Heart left ventricle (tissue), 16 donors: Measurements from ENCODE around the gene ALDH3B1. TPM values are rescaled to one million over a fixed set of nuclear protein-coding genes. Genes with fewer than 3 reads are reported as not detected.

Experiments
- ATAC-seq, 4 donors: fragments of 200-7000 bp; cut with Tn5 transposase; one replicate each; pipeline ENCODE4 v1.9.1; 2020 to 2022; ENCODE audit warnings: moderate library complexity in 4 of 4, mild to moderate bottlenecking in 3 of 4, moderate number of reproducible peaks in 1 of 4
- DNase-seq, 5 donors: peaks; one replicate each; pipeline ENCODE4 v3.0.0-alpha.2; 2020
- H3K27ac ChIP-seq, 12 donors: fragments of 200-600 bp; sonication (generic) in 4 of 12; one replicate each; pipeline versions ENCODE4 v1.5.0 to v1.8.0; 2016 to 2022; ENCODE audit warnings: mild to moderate bottlenecking in 2 of 12
- H3K27me3 ChIP-seq, 9 donors: fragments of 200-600 bp; sonication (generic) in 2 of 9; one replicate each; pipeline versions ENCODE4 v1.5.1 to v1.8.0; 2016 to 2022; ENCODE audit warnings: mild to moderate bottlenecking in 3 of 9
- H3K36me3 ChIP-seq, 9 donors: fragments of 200-600 bp; sonication (generic) in 2 of 9; one replicate each; pipeline versions ENCODE4 v1.5.0 to v1.8.0; 2018 to 2022; ENCODE audit warnings: mild to moderate bottlenecking in 2 of 9
- H3K4me1 ChIP-seq, 12 donors: fragments of 200-600 bp; sonication (generic) in 4 of 12; one replicate each; pipeline versions ENCODE4 v1.5.0 to v1.8.0; 2016 to 2022; ENCODE audit warnings: mild to moderate bottlenecking in 3 of 12
- H3K4me3 ChIP-seq, 12 donors: fragments of 200-600 bp; sonication (generic) in 4 of 12; one replicate each; pipeline versions ENCODE4 v1.5.0 to v1.8.0; 2017 to 2022; ENCODE audit warnings: mild to moderate bottlenecking in 9 of 12, moderate library complexity in 4 of 12
- H3K9me3 ChIP-seq, 12 donors: fragments of 200-600 bp; sonication (generic) in 4 of 12; one replicate each; pipeline versions ENCODE4 v1.5.0 to v1.8.0; 2016 to 2022; ENCODE audit warnings: mild to moderate bottlenecking in 1 of 12
- CTCF ChIP-seq, 12 donors: fragments of 200-600 bp; sonication (generic) in 4 of 12; IDR thresholded peaks; one replicate each; pipeline versions ENCODE4 v1.5.0 to v1.8.0; 2018 to 2022; ENCODE audit warnings: antibody characterized with exemption in 12 of 12, mild to moderate bottlenecking in 5 of 12
- POLR2A ChIP-seq, 2 donors: fragments of 450-650 bp; IDR thresholded peaks; one replicate each; pipeline ENCODE4 v1.6.1; 2017; ENCODE audit warnings: antibody characterized with exemption in 2 of 2, mild to moderate bottlenecking in 2 of 2, moderate library complexity in 2 of 2
- WGBS, 4 donors: extraction: QIAGEN DNeasy Blood & Tissue Kit in 2 of 4; methylation state at CpG; one replicate each; pipeline versions ENCODE4 v1.1.5 to v1.1.7; 2013 to 2018; 5-methylcytosine and 5-hydroxymethylcytosine counted together
- intact Hi-C, 10 donors: fragments of 100-400 bp; cut with DNase I; formaldehyde crosslinking; loops; one replicate each; pipeline versions ENCODE4 v1.11.1 to v1.14.2; 2022
- polyA plus RNA-seq, 2 donors: library from polyadenylated mRNA; stranded (reverse); fragments of 200-250 nt; gene quantifications; one replicate each; pipeline ENCODE4 v1.2.3, GENCODE V29; 2013
- total RNA-seq, 9 donors: library from RNA; depleted of rRNA in 2 of 9; stranded (reverse); fragments of >200 nt in 2 of 9; fragmentation: NEBNext Ultra II Directional in 3 of 9; extraction: Animal tissue kit (Norgen Biotek cat#: 25700) in 3 of 9; gene quantifications; one replicate each; pipeline versions ENCODE4 v1.1.0 to v1.2.4, GENCODE V29; 2016 to 2023
- donor health status: ischemic (EF 13 %, LVEDD 7.1; RV severe dilation, severe dysfunction).
- donor health status: healthy with polysubstance abuse.
- donor health status: DM: no; HTN: yes; CAD: no.
- donor health status: DM: no; HTN: no; CAD: no.
- donor health status: ischemic (EF 25% LVEDD 6.9; RV normal size, moderate dysfunction).
- donor health status: ischemic (EF 25% LVEDD 5.7; RV mildly dilated, moderate dysfunction).
- donor health status: healthy.
- donor health status: DM: yes; HTN: yes; CAD: no.
- donor health status: ischemic (EF 35%, LVEDD 5.7; RV mildly dilated, moderate dysfunction).
- donor health status: nonischemic (EF 11% LVEDD 7.7; RV severe dilation, severe dysfunction).
- donor health status: DM: yes; HTN: yes; CAD: no.
- donor health status: PGD.
- donor health status: ischemic (EF 29% LVEDD 5.4; RV normal size, mild dysfunction).
- donor health status: nonischemic (EF 23%, LVEDD 6.1; RV moderate dilation, normal function).

ALDH3B1 gene
- total and polyA plus RNA-seq, 11 donors, result 2.3 to 25.4 (median 4.4) TPM

- no peak for ATAC-seq
- H3K4me3 ChIP-seq, result no peak overlapping the region
- DNase-seq, result no peak
- peaks cover 0 to 10% (median 1%) of the 10 kb centered on the region in 12 donors for H3K4me1 ChIP-seq
- H3K27me3 ChIP-seq, result no peaks in the 10 kb centered on the region
- TF ChIP-seq POLR2A (IDR thresholded peaks at IDR 0.05), result no peak
- no peak for TF ChIP-seq CTCF (IDR thresholded peaks at IDR 0.05)
- no peak overlapping the region for H3K27ac ChIP-seq
- intact Hi-C loops, result no loop called here
- WGBS, 4 donors, result 89 to 93% (median 91%) methylated on average over 5 of the region's 5 CpGs
- H3K36me3 ChIP-seq, result peaks cover 0 to 17% (median 0%) of the 10 kb centered on the region in 9 donors
- peaks cover 0 to 8% (median 0%) of the 10 kb centered on the region in 12 donors for H3K9me3 ChIP-seq
Observed at GRCh38 chr11:68024508-68024907, 14.4 kb downstream of the ALDH3B1 start.

- H3K9me3 ChIP-seq, result peaks cover 0 to 8% (median 0%) of the 10 kb centered on the region in 12 donors
- H3K36me3 ChIP-seq, result peaks cover 0 to 17% (median 0%) of the 10 kb centered on the region in 9 donors
- intact Hi-C loops, result no loop called here
- no peak overlapping the region for H3K4me3 ChIP-seq
- TF ChIP-seq CTCF (IDR thresholded peaks at IDR 0.05), result no peak
- no peak overlapping the region for H3K27ac ChIP-seq
- DNase-seq (no peak), ATAC-seq (no peak)
- WGBS, 4 donors, result 84 to 95% (median 86%) methylated on average over 5 of the region's 5 CpGs
- no peaks in the 10 kb centered on the region for H3K27me3 ChIP-seq
- H3K4me1 ChIP-seq, result peaks cover 0 to 15% (median 6%) of the 10 kb centered on the region in 12 donors
Observed at GRCh38 chr11:68025047-68025446, 14.9 kb downstream of the ALDH3B1 start.

GRCh38 chr11:68026391-68027105 is 16.4 kb downstream of the ALDH3B1 start:
- Histone ChIP-seq H3K4me3 (no peak overlapping the region), H3K27me3 (no peaks in the 10 kb centered on the region), H3K4me1 (peaks cover 0 to 19% (median 11%) of the 10 kb centered on the region in 12 donors), H3K36me3 (peaks cover 0 to 17% (median 0%) of the 10 kb centered on the region in 9 donors), H3K9me3 (peaks cover 0 to 8% (median 0%) of the 10 kb centered on the region in 12 donors), H3K27ac (no peak overlapping the region)
- TF ChIP-seq POLR2A (IDR thresholded peaks at IDR 0.05), result no peak
- TF ChIP-seq CTCF (IDR thresholded peaks at IDR 0.05), result no peak
- no peak for ATAC-seq
- intact Hi-C loops, result no loop called here
- 86 to 91% (median 88%) methylated on average over 10 to 18 of the region's 18 CpGs for WGBS, 4 donors
- no peak for DNase-seq

GRCh38 chr11:68027667-68028066 is 17.5 kb downstream of the ALDH3B1 start:
- ATAC-seq (no peak), DNase-seq (no peak)
- no peak overlapping the region for H3K27ac ChIP-seq
- H3K27me3 ChIP-seq, result no peaks in the 10 kb centered on the region
- H3K4me1 ChIP-seq, result peaks cover 0 to 30% (median 20%) of the 10 kb centered on the region in 12 donors
- H3K4me3 ChIP-seq, result no peak overlapping the region
- WGBS, 4 donors, result 92 to 96% (median 95%) methylated on average over 18 to 21 of the region's 21 CpGs
- intact Hi-C loops, result no loop called here
- peaks cover 0 to 17% (median under 1%) of the 10 kb centered on the region in 9 donors for H3K36me3 ChIP-seq
- TF ChIP-seq POLR2A (IDR thresholded peaks at IDR 0.05), result no peak
- no peak for TF ChIP-seq CTCF (IDR thresholded peaks at IDR 0.05)
- peaks cover 0 to 8% (median 0%) of the 10 kb centered on the region in 12 donors for H3K9me3 ChIP-seq
